SK-N-SH (cell line): ENCODE results near the gene CATSPERD. TPM values are rescaled to one million over a fixed set of nuclear protein-coding genes. Genes with fewer than 3 reads are reported as not detected.
"Not testable (repeated sequence)": the region's sequence is repeated elsewhere in the genome, so short reads cannot be mapped to it uniquely, and the experiment has no call there.

ENCODE experiments used
- CTCF ChIA-PET: fragments of 300-600, 350-600 bp; formaldehyde crosslinking; extraction: SDS; loops from one replicate; lab custom pipeline; 2021; lab: Yijun Ruan, JAX
- POLR2A ChIA-PET: fragments of 350-600 bp; sonication (Branson Sonifier 250); formaldehyde crosslinking; extraction: SDS; loops from one replicate; lab custom pipeline; 2020; ENCODE audit warnings: antibody characterized with exemption, inconsistent platforms; lab: Yijun Ruan, JAX
- DNase-seq: peaks from one replicate; pipeline ENCODE4 v3.0.0; 2012
- H2AFZ ChIP-seq: fragments of 200-600 bp; sonication (generic); 2 replicates; pipeline ENCODE4 v1.8.1; 2016; ENCODE audit warnings: antibody characterized with exemption, mild to moderate bottlenecking, low read depth
- H3F3A ChIP-seq: fragments of 200-600 bp; sonication (generic); replicated peaks from 2 replicates; pipeline ENCODE3; 2016; ENCODE audit warnings: antibody characterized with exemption, mild to moderate bottlenecking; ENCODE audit not compliant: insufficient read depth
- H3K27ac ChIP-seq, 2 experiments: fragments of 200-500 bp in 1 of 2; fragments of 200-600 bp in 1 of 2; sonication (Bioruptor generic) in 1 of 2; sonication (generic), shearing (Covaris generic) in 1 of 2; 2 replicates each; pipeline versions ENCODE4 v1.5.1 to v1.6.1; 2014 to 2016; ENCODE audit warnings: low read depth in 2 of 2, inconsistent platforms in 1 of 2, low read length in 1 of 2, mild to moderate bottlenecking in 1 of 2, mixed read lengths in 1 of 2
- H3K27me3 ChIP-seq: fragments of 200-600 bp; sonication (generic), shearing (Covaris generic); 2 replicates; pipeline ENCODE4 v1.6.1; 2016; ENCODE audit warnings: mixed run types; ENCODE audit not compliant: insufficient read depth
- H3K36me3 ChIP-seq, 2 experiments: fragments of 200-500 bp in 1 of 2; fragments of 200-600 bp in 1 of 2; sonication (Bioruptor generic) in 1 of 2; sonication (generic) in 1 of 2; replicated peaks in 1 of 2; 2 replicates each; pipeline versions ENCODE3 to v1.5.1; 2014 to 2016; ENCODE audit warnings: low read length in 1 of 2, mild to moderate bottlenecking in 1 of 2; ENCODE audit not compliant: insufficient read depth in 2 of 2, control insufficient read depth in 1 of 2
- H3K4me1 ChIP-seq, 2 experiments: fragments of 200-500 bp in 1 of 2; fragments of 200-600 bp in 1 of 2; sonication (Bioruptor generic) in 1 of 2; sonication (generic), shearing (Covaris generic) in 1 of 2; 2 replicates each; pipeline versions ENCODE4 v1.5.1 to v1.6.1; 2014 to 2016; ENCODE audit warnings: low read depth in 1 of 2, low read length in 1 of 2, mixed run types in 1 of 2; ENCODE audit not compliant: insufficient read depth in 2 of 2, control insufficient read depth in 1 of 2
- H3K4me2 ChIP-seq: fragments of 200-600 bp; sonication (generic), shearing (Covaris generic); 2 replicates; pipeline ENCODE4 v1.6.1; 2017; ENCODE audit warnings: mixed run types
- H3K4me3 ChIP-seq, 2 experiments: fragments of 200-500 bp in 1 of 2; fragments of 200-600 bp in 1 of 2; sonication (Bioruptor generic) in 1 of 2; sonication (generic), shearing (Covaris generic) in 1 of 2; 2 replicates each; pipeline versions ENCODE4 v1.5.1 to v1.8.1; 2014 to 2016; ENCODE audit warnings: low read depth in 2 of 2, inconsistent platforms in 1 of 2, low read length in 1 of 2, mild to moderate bottlenecking in 1 of 2, mixed read lengths in 1 of 2, moderate library complexity in 1 of 2
- H3K79me2 ChIP-seq: fragments of 200-600 bp; sonication (generic); 2 replicates; pipeline ENCODE4 v1.8.1; 2017; ENCODE audit warnings: mild to moderate bottlenecking; ENCODE audit not compliant: insufficient read depth
- H3K9ac ChIP-seq: fragments of 200-600 bp; sonication (generic); 2 replicates; pipeline ENCODE4 v1.6.1; 2017; ENCODE audit warnings: mixed run types
- H3K9me2 ChIP-seq: fragments of 200-600 bp; sonication (generic); 2 replicates; pipeline ENCODE4 v1.6.1; 2017; ENCODE audit warnings: mixed run types
- H3K9me3 ChIP-seq: fragments of 200-600 bp; sonication (generic); 2 replicates; pipeline ENCODE4 v1.6.1; 2017; ENCODE audit warnings: mixed run types, mild to moderate bottlenecking, moderate library complexity
- H4K20me1 ChIP-seq: fragments of 200-600 bp; sonication (generic); 2 replicates; pipeline ENCODE4 v1.6.1; 2017; ENCODE audit warnings: mild to moderate bottlenecking, mixed run types; ENCODE audit not compliant: insufficient read depth
- CHD2 ChIP-seq: fragments of 150-350 bp; IDR thresholded peaks from 2 replicates; pipeline ENCODE4 v1.6.1; 2018; ENCODE audit warnings: low read length; ENCODE audit not compliant: partially characterized antibody
- EZH2phosphoT487 ChIP-seq: fragments of 200-600 bp; sonication (generic); IDR thresholded peaks from 2 replicates; pipeline ENCODE4 v1.6.1; 2017; ENCODE audit warnings: low read depth, mixed run types, mild to moderate bottlenecking, antibody characterized with exemption, moderate library complexity, borderline replicate concordance
- FOXJ3 ChIP-seq: sonication (generic); formaldehyde crosslinking; IDR thresholded peaks from 2 replicates; pipeline ENCODE4 v1.5.1; 2020; ENCODE audit warnings: mild to moderate bottlenecking, missing genetic modification reagents
- FOXM1 ChIP-seq: IDR thresholded peaks from 2 replicates; pipeline ENCODE4 v1.4.0; 2012; ENCODE audit warnings: low read depth, mild to moderate bottlenecking
- GATA2 ChIP-seq: sonication (generic); formaldehyde crosslinking; IDR thresholded peaks from 2 replicates; pipeline ENCODE4 v1.5.0; 2020; ENCODE audit warnings: mild to moderate bottlenecking, missing genetic modification reagents
- MEF2A ChIP-seq: IDR thresholded peaks from 2 replicates; pipeline ENCODE4 v1.4.0; 2012; ENCODE audit warnings: low read depth, borderline replicate concordance
- NFIC ChIP-seq: IDR thresholded peaks from 2 replicates; pipeline ENCODE4 v1.4.0; 2012; ENCODE audit warnings: borderline replicate concordance
- NRF1 ChIP-seq: IDR thresholded peaks from 2 replicates; pipeline ENCODE4 v1.6.1; 2012; ENCODE audit warnings: low read depth, mild to moderate bottlenecking, low read length
- RAD21 ChIP-seq: IDR thresholded peaks from 2 replicates; pipeline ENCODE4 v1.6.1; 2012; ENCODE audit warnings: mild to moderate bottlenecking, low read length
- RFX5 ChIP-seq: IDR thresholded peaks from 2 replicates; pipeline ENCODE4 v1.6.1; 2012; ENCODE audit warnings: mild to moderate bottlenecking, improper control_type of control experiment, low read length
- RXRA ChIP-seq: IDR thresholded peaks from 2 replicates; pipeline ENCODE4 v1.4.0; 2012; ENCODE audit warnings: low read depth, mild to moderate bottlenecking, borderline replicate concordance
- SIN3A ChIP-seq: IDR thresholded peaks from 2 replicates; pipeline ENCODE4 v1.6.1; 2012; ENCODE audit warnings: low read depth, mild to moderate bottlenecking, low read length, moderate library complexity, borderline replicate concordance
- TAF1 ChIP-seq: IDR thresholded peaks from 2 replicates; pipeline ENCODE4 v1.6.1; 2012; ENCODE audit warnings: low read depth, mild to moderate bottlenecking, low read length, moderate library complexity, borderline replicate concordance
- TEAD4 ChIP-seq: IDR thresholded peaks from 2 replicates; pipeline ENCODE4 v1.4.0; 2012; ENCODE audit warnings: mild to moderate bottlenecking, borderline replicate concordance; ENCODE audit not compliant: insufficient read depth
- YY1 ChIP-seq: IDR thresholded peaks from 2 replicates; pipeline ENCODE4 v1.4.0; 2012; ENCODE audit warnings: low read depth, mild to moderate bottlenecking
- WGBS: methylation state at CpG from one replicate; pipeline ENCODE4 v1.1.6; 2017; ENCODE audit warnings: low lambda C conversion rate; 5-methylcytosine and 5-hydroxymethylcytosine counted together
- polyA plus RNA-seq, 3 experiments: library from polyadenylated mRNA; depleted of rRNA; stranded (reverse); fragments of >200 nt; gene quantifications; 2 replicates each; pipeline ENCODE4 v1.2.3, GENCODE V29; 2012
- TF ChIP-seq, protein P1 (sequence below): IDR thresholded peaks from 2 replicates; pipeline ENCODE4 v1.4.0; 2012; ENCODE audit warnings: low read depth
- TF ChIP-seq, protein P2 (sequence below): fragments of 200-600 bp; sonication (generic); IDR thresholded peaks from 2 replicates; pipeline ENCODE4 v1.6.1; 2017; ENCODE audit warnings: antibody characterized with exemption, mild to moderate bottlenecking, moderate library complexity
- TF ChIP-seq, protein P3 (sequence below): IDR thresholded peaks from 2 replicates; pipeline ENCODE4 v1.4.0; 2012; ENCODE audit warnings: low read depth, borderline replicate concordance

CATSPERD gene
- polyA plus RNA-seq, 1 of the 3 experiments (the other 2 are of a cell fraction) = not detected

DNA sequence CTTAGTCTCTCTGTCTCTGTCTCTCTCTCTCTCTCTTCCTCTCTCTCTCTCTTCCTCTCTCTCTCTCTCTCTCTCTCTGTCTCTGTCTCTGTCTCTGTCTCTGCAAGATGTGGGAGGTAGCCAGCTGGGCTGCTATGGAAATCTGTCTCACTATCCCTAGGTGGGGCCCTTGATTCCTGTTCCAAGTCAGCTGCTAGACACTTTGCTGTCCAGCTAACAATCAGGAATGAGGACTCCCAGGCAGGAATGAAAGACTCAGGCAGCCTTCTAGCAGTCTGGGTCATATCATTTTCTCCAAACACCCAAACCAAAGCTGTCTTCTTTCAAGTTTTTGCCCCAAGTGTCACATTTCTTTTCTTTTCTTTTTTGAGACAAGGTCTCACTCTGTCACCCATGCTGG, 23.2 kb downstream of the CATSPERD start (continued):
- TF ChIP-seq, protein P1, sequence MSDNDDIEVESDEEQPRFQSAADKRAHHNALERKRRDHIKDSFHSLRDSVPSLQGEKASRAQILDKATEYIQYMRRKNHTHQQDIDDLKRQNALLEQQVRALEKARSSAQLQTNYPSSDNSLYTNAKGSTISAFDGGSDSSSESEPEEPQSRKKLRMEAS = no peak
- no peak for TF ChIP-seq FOXM1

DNA sequence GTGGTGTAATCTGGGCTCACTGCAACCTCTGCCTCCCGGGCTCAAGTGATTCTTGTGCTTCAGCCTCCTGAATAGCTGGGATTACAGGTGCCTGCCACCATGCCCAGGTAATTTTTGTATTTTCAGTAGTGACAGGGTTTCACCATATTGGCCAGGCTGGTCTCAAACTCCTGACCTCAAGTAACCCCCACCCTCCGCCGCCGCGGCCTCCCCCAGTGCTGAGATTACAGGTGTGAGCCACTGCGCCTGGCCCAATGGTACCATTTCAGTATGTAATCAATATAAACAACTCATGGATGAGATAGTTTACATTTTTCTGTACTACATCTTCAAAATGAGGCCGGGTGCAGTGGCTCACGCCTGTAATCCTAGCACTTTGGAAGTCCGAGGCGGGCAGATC, 24.6 kb downstream of the CATSPERD start:
- DNase-seq, H4K20me1 ChIP-seq, H3K4me2 ChIP-seq, H3K4me3 ChIP-seq, H3K36me3 ChIP-seq, H3K79me2 ChIP-seq, H3F3A ChIP-seq, H3K9me3 ChIP-seq, H3K9ac ChIP-seq, H3K9me2 ChIP-seq, H3K4me1 ChIP-seq, H3K27ac ChIP-seq, POLR2A ChIA-PET, CTCF ChIA-PET, H2AFZ ChIP-seq: not testable (repeated sequence)
- H3K27me3 ChIP-seq = peaks cover 14% of the 10 kb centered on the region; the same call in 1 of the 2 replicates
- WGBS = 91% methylated on average over 10 of the region's 10 CpGs

DNA sequence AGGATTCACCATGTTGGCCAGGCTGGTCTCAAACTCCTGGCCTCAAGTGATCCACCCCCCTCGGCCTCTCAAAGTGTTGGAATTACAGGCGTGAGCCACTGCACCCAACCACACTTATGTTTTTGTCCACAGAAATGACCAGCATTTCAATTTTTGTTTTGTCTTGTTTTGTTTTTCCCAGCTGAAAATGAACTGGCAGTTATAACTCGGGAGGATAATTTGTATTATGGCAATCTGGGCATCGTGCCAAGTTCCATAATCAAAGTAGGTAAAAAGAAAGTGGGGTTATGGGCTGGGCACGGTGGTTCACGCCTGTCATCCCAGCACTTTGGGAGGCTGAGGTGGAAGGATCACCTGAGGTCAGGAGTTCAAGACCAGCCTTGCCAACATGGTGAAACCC, 28.5 kb downstream of the CATSPERD start:
- H3K27me3 ChIP-seq, H4K20me1 ChIP-seq, POLR2A ChIA-PET, H3K27ac ChIP-seq, H3K9ac ChIP-seq, H3K4me2 ChIP-seq, H3F3A ChIP-seq, H3K9me2 ChIP-seq, H3K4me3 ChIP-seq, H3K79me2 ChIP-seq, H3K36me3 ChIP-seq, H3K4me1 ChIP-seq, H2AFZ ChIP-seq, H3K9me3 ChIP-seq: not testable (repeated sequence)
- DNase-seq = peak; percentile 34
- CTCF ChIA-PET = interaction anchor here (0.8 to 1.9 kb wide), 4 partner anchors 14 to 62 kb away, joined by 3 to 4 read pairs (median 3); no protein-coding TSS in a partner anchor
- WGBS = 19% methylated on average over 6 of the region's 6 CpGs

DNA sequence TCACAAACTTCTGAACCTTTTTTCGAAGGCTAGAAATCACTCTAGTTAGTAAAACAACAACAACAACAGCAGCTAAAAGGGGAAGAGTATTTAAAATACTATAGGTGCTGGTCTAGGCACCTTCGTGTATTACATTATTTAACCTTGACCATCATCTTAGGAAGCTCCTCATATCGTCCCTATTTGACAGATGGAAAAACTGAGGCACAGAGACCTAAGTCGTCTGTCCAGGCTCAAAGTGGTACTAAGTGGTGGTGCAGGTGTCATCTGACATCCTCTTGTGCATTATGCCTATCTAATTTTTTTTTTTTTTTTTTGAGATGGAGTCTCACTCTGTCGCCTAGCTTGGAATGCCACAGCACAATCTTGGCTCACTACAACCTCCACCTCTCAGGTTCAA, 29.1 kb downstream of the CATSPERD start:
- H3K9ac ChIP-seq = no peak overlapping the region
- ChIA-PET CTCF (interaction anchor here (0.8 to 1.2 kb wide), 3 partner anchors 35 to 63 kb away, joined by 3 read pairs; no protein-coding TSS in a partner anchor), POLR2A (no interaction called here)
- no peak for TF ChIP-seq NFIC
- TF ChIP-seq RFX5 = no peak
- TF ChIP-seq EZH2phosphoT487 = no peak
- no peak for TF ChIP-seq RAD21
- TF ChIP-seq FOXJ3 (CRISPR knock-in tag) = no peak
- no peak for TF ChIP-seq TEAD4
- no peak for TF ChIP-seq YY1
- no peak for TF ChIP-seq CHD2
- TF ChIP-seq RXRA = no peak
- TF ChIP-seq, protein P2, sequence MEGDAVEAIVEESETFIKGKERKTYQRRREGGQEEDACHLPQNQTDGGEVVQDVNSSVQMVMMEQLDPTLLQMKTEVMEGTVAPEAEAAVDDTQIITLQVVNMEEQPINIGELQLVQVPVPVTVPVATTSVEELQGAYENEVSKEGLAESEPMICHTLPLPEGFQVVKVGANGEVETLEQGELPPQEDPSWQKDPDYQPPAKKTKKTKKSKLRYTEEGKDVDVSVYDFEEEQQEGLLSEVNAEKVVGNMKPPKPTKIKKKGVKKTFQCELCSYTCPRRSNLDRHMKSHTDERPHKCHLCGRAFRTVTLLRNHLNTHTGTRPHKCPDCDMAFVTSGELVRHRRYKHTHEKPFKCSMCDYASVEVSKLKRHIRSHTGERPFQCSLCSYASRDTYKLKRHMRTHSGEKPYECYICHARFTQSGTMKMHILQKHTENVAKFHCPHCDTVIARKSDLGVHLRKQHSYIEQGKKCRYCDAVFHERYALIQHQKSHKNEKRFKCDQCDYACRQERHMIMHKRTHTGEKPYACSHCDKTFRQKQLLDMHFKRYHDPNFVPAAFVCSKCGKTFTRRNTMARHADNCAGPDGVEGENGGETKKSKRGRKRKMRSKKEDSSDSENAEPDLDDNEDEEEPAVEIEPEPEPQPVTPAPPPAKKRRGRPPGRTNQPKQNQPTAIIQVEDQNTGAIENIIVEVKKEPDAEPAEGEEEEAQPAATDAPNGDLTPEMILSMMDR = no peak
- no peak for TF ChIP-seq MEF2A
- TF ChIP-seq GATA2 (CRISPR knock-in tag) = no peak
- no peak for TF ChIP-seq NRF1
- TF ChIP-seq, protein P1 = no peak
- TF ChIP-seq TAF1 = no peak
- no peak for TF ChIP-seq SIN3A
- TF ChIP-seq, protein P3, sequence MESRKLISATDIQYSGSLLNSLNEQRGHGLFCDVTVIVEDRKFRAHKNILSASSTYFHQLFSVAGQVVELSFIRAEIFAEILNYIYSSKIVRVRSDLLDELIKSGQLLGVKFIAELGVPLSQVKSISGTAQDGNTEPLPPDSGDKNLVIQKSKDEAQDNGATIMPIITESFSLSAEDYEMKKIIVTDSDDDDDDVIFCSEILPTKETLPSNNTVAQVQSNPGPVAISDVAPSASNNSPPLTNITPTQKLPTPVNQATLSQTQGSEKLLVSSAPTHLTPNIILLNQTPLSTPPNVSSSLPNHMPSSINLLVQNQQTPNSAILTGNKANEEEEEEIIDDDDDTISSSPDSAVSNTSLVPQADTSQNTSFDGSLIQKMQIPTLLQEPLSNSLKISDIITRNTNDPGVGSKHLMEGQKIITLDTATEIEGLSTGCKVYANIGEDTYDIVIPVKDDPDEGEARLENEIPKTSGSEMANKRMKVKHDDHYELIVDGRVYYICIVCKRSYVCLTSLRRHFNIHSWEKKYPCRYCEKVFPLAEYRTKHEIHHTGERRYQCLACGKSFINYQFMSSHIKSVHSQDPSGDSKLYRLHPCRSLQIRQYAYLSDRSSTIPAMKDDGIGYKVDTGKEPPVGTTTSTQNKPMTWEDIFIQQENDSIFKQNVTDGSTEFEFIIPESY = no peak

More for the DNA sequence above, 29.1 kb downstream of the CATSPERD start:
- Histone ChIP-seq H4K20me1 (no peaks in the 10 kb centered on the region), H3F3A (no peaks in the 10 kb centered on the region), H3K4me3 (no peak overlapping the region), H3K27ac (no peak overlapping the region), H3K27me3 (no peaks in the 10 kb centered on the region; the same call in 1 of the 2 replicates), H3K9me3 (no peaks in the 10 kb centered on the region), H3K4me2 (no peak overlapping the region), H3K79me2 (no peaks in the 10 kb centered on the region), H3K9me2 (no peaks in the 10 kb centered on the region), H3K36me3 (no peaks in the 10 kb centered on the region), H3K4me1 (no peaks in the 10 kb centered on the region), H2AFZ (no peak overlapping the region)
- DNase-seq = no peak
- WGBS = 62% methylated on average over 5 of the region's 5 CpGs
